H1 (cell line): ENCODE measurements around the gene TPRN. TPM values are rescaled to one million over a fixed set of nuclear protein-coding genes. Genes with fewer than 3 reads are reported as not detected.

Source experiments
- CTCF ChIA-PET: fragments of 300-600 bp; sonication (Branson Sonifier 250); formaldehyde crosslinking; loops from one replicate; lab custom pipeline; 2021; ENCODE audit not compliant: partially characterized antibody; lab: Charles Lee
- POLR2A ChIA-PET: fragments of 300-600 bp; sonication (Branson Sonifier 250); formaldehyde crosslinking; loops from one replicate; lab custom pipeline; 2021; ENCODE audit warnings: inconsistent platforms; ENCODE audit not compliant: partially characterized antibody; lab: Charles Lee
- DNase-seq, 2 experiments: peaks; one replicate each; pipeline versions ENCODE4 v3.0.0 to v3.0.0-alpha.2; 2010 to 2022; ENCODE audit warnings: low spot score in 2 of 2, low read depth in 1 of 2, mixed read lengths in 1 of 2
- FAIRE-seq: peaks from 2 replicates; lab custom pipeline; 2011; peaks lifted over from hg19 to GRCh38; lab: Jason Lieb, UNC
- H2AFZ ChIP-seq: 2 replicates; pipeline ENCODE4 v1.8.1; 2012; ENCODE audit warnings: low read length, inconsistent platforms
- H2AK5ac ChIP-seq: 2 replicates; pipeline ENCODE4 v1.6.1; 2013; ENCODE audit warnings: low read depth, low read length
- H2BK120ac ChIP-seq: replicated peaks from 2 replicates; pipeline ENCODE3; 2013; ENCODE audit warnings: low read depth, low read length, inconsistent platforms
- H2BK12ac ChIP-seq: 2 replicates; pipeline ENCODE4 v1.6.1; 2013; ENCODE audit warnings: low read depth, low read length
- H2BK15ac ChIP-seq: 2 replicates; pipeline ENCODE4 v1.6.1; 2013; ENCODE audit warnings: low read length
- H2BK20ac ChIP-seq: 2 replicates; pipeline ENCODE4 v1.6.1; 2013; ENCODE audit warnings: low read length
- H2BK5ac ChIP-seq: 2 replicates; pipeline ENCODE4 v1.6.1; 2013; ENCODE audit warnings: low read depth, low read length
- H3K14ac ChIP-seq: 2 replicates; pipeline ENCODE4 v1.6.1; 2013; ENCODE audit warnings: inconsistent platforms; ENCODE audit not compliant: insufficient read length
- H3K18ac ChIP-seq: 2 replicates; pipeline ENCODE4 v1.6.1; 2013; ENCODE audit warnings: low read length; ENCODE audit errors: extremely low read depth
- H3K23ac ChIP-seq: 2 replicates; pipeline ENCODE4 v1.6.1; 2013; ENCODE audit warnings: inconsistent platforms; ENCODE audit not compliant: insufficient read length
- H3K23me2 ChIP-seq: 2 replicates; pipeline ENCODE4 v1.6.1; 2013; ENCODE audit warnings: low read depth, low read length
- H3K27ac ChIP-seq: 2 replicates; pipeline ENCODE4 v1.6.1; 2011; ENCODE audit warnings: low read depth, low read length, inconsistent platforms
- H3K27me3 ChIP-seq, 4 experiments: replicated peaks in 1 of 4; 1 replicate in 1 of 4; 2 replicates in 3 of 4; pipeline versions ENCODE4 v1.6.1 to v1.8.1; 2011 to 2013; ENCODE audit warnings: low read length in 3 of 4, mild to moderate bottlenecking in 3 of 4, inconsistent platforms in 2 of 4, mixed read lengths in 2 of 4, moderate library complexity in 1 of 4; ENCODE audit not compliant: control insufficient read depth in 3 of 4, insufficient read depth in 3 of 4; ENCODE audit errors: extremely low read depth in 1 of 4
- H3K36me3 ChIP-seq, 4 experiments: 2 replicates each; pipeline versions ENCODE4 v1.6.1 to v1.8.1; 2011 to 2013; ENCODE audit warnings: mild to moderate bottlenecking in 4 of 4, low read length in 3 of 4, moderate library complexity in 2 of 4, control low read depth in 1 of 4, inconsistent platforms in 1 of 4; ENCODE audit not compliant: insufficient read depth in 4 of 4, control insufficient read depth in 2 of 4
- H3K4ac ChIP-seq: replicated peaks from 2 replicates; pipeline ENCODE3; 2013; ENCODE audit warnings: low read length, low read depth, mixed read lengths, inconsistent platforms; ENCODE audit not compliant: insufficient read length
- H3K4me1 ChIP-seq, 4 experiments: replicated peaks in 1 of 4; 1 replicate in 1 of 4; 2 replicates in 3 of 4; pipeline versions ENCODE4 v1.6.1 to v1.8.1; 2011 to 2013; ENCODE audit warnings: low read length in 3 of 4, inconsistent platforms in 2 of 4, mixed read lengths in 1 of 4; ENCODE audit not compliant: insufficient read depth in 4 of 4, control insufficient read depth in 3 of 4
- H3K4me2 ChIP-seq, 2 experiments: 2 replicates each; pipeline versions ENCODE4 v1.6.1 to v1.8.1; 2011 to 2013; ENCODE audit warnings: low read depth in 2 of 2, low read length in 2 of 2, control low read depth in 1 of 2, inconsistent platforms in 1 of 2, mild to moderate bottlenecking in 1 of 2; ENCODE audit not compliant: insufficient read depth in 1 of 2
- H3K4me3 ChIP-seq, 4 experiments: fragments of 200-600, 300-600 bp in 1 of 4; sonication (generic), shearing (Covaris generic), sonication (Bioruptor Twin) in 1 of 4; 2 replicates each; pipeline versions ENCODE4 v1.5.1 to v1.8.1; 2011 to 2016; ENCODE audit warnings: low read length in 4 of 4, low read depth in 3 of 4, control low read depth in 2 of 4, inconsistent platforms in 2 of 4, mild to moderate bottlenecking in 2 of 4, mixed read lengths in 1 of 4, moderate library complexity in 1 of 4; ENCODE audit not compliant: insufficient read depth in 2 of 4; ENCODE audit errors: extremely low read depth in 1 of 4
- H3K56ac ChIP-seq: replicated peaks from 2 replicates; pipeline ENCODE3; 2013; ENCODE audit warnings: low read depth, mild to moderate bottlenecking, mixed read lengths, low read length, inconsistent platforms; ENCODE audit not compliant: insufficient read length
- H3K79me1 ChIP-seq: 2 replicates; pipeline ENCODE4 v1.6.1; 2013; ENCODE audit warnings: low read depth, low read length, control low read depth
- H3K79me2 ChIP-seq, 2 experiments: 2 replicates each; pipeline versions ENCODE4 v1.6.1 to v1.8.1; 2012 to 2013; ENCODE audit warnings: low read length in 2 of 2, mild to moderate bottlenecking in 2 of 2, inconsistent platforms in 1 of 2; ENCODE audit not compliant: insufficient read depth in 2 of 2, control insufficient read depth in 1 of 2
- H3K9ac ChIP-seq, 4 experiments: replicated peaks in 1 of 4; 1 replicate in 1 of 4; 2 replicates in 3 of 4; pipeline versions ENCODE4 v1.6.1 to v1.8.1; 2011 to 2013; ENCODE audit warnings: low read depth in 3 of 4, low read length in 3 of 4, control low read depth in 2 of 4, mild to moderate bottlenecking in 2 of 4, moderate library complexity in 2 of 4, inconsistent platforms in 1 of 4; ENCODE audit errors: extremely low read depth in 1 of 4
- H3K9me3 ChIP-seq, 2 experiments: 2 replicates each; pipeline versions ENCODE4 v1.6.1 to v1.8.1; 2012 to 2013; ENCODE audit warnings: mild to moderate bottlenecking in 2 of 2, moderate library complexity in 2 of 2, control low read depth in 1 of 2, inconsistent platforms in 1 of 2, low read depth in 1 of 2, low read length in 1 of 2, mixed read lengths in 1 of 2; ENCODE audit not compliant: insufficient read depth in 2 of 2
- H4K20me1 ChIP-seq, 2 experiments: replicated peaks in 1 of 2; 2 replicates each; pipeline versions ENCODE3 to v1.8.1; 2011 to 2013; ENCODE audit warnings: inconsistent platforms in 2 of 2, low read length in 2 of 2, mild to moderate bottlenecking in 1 of 2; ENCODE audit not compliant: insufficient read depth in 2 of 2, control insufficient read depth in 1 of 2
- H4K5ac ChIP-seq: 2 replicates; pipeline ENCODE4 v1.6.1; 2013; ENCODE audit warnings: low read length, low read depth, mixed read lengths, inconsistent platforms; ENCODE audit not compliant: insufficient read length
- H4K8ac ChIP-seq: 2 replicates; pipeline ENCODE4 v1.8.0; 2013; ENCODE audit warnings: mild to moderate bottlenecking, moderate library complexity, low read length, inconsistent platforms; ENCODE audit not compliant: insufficient read depth; ENCODE audit errors: extremely low read depth
- H4K91ac ChIP-seq: replicated peaks from 2 replicates; pipeline ENCODE3; 2013; ENCODE audit warnings: low read length, mixed read lengths, inconsistent platforms; ENCODE audit not compliant: insufficient read length
- BCL11A ChIP-seq, 2 experiments: IDR thresholded peaks; one replicate each; pipeline ENCODE4 v1.6.1; 2011; ENCODE audit warnings: low read depth in 2 of 2, low read length in 2 of 2, mild to moderate bottlenecking in 2 of 2
- CEBPB ChIP-seq: IDR thresholded peaks from 2 replicates; pipeline ENCODE4 v1.6.1; 2012; ENCODE audit warnings: low read depth, low read length
- JUN ChIP-seq: IDR thresholded peaks from 2 replicates; pipeline ENCODE4 v1.6.1; 2011; ENCODE audit warnings: low read depth, mild to moderate bottlenecking, improper control_type of control experiment, low read length
- RFX5 ChIP-seq: IDR thresholded peaks from 2 replicates; pipeline ENCODE4 v1.6.1; 2011; ENCODE audit warnings: low read depth, low read length, improper control_type of control experiment, borderline replicate concordance
- RNF2 ChIP-seq: fragments of 200-900, 300-1000 bp; sonication (generic); IDR thresholded peaks from 2 replicates; pipeline ENCODE4 v1.7.1; 2016; ENCODE audit warnings: borderline replicate concordance, low read depth, mild to moderate bottlenecking, antibody characterized with exemption, low read length; ENCODE audit not compliant: poor library complexity, severe bottlenecking; ENCODE audit errors: missing control alignments
- SAP30 ChIP-seq: fragments of 300-600 bp; sonication (generic); IDR thresholded peaks from 2 replicates; pipeline ENCODE4 v1.7.1; 2012; ENCODE audit warnings: low read length, moderate library complexity, mild to moderate bottlenecking, inconsistent platforms; ENCODE audit not compliant: insufficient read depth, insufficient replicate concordance
- SP1 ChIP-seq: IDR thresholded peaks from 2 replicates; pipeline ENCODE4 v1.6.1; 2011; ENCODE audit warnings: low read depth, low read length
- SUZ12 ChIP-seq: fragments of 200-600 bp; sonication (generic); IDR thresholded peaks from 2 replicates; pipeline ENCODE4 v1.6.1; 2012; ENCODE audit warnings: mild to moderate bottlenecking, inconsistent platforms, low read length, moderate library complexity, mixed read lengths
- TAF1 ChIP-seq: IDR thresholded peaks from 2 replicates; pipeline ENCODE4 v1.6.1; 2011; ENCODE audit warnings: mild to moderate bottlenecking, low read depth, low read length
- TAF7 ChIP-seq: optimal IDR thresholded peaks from 2 replicates; pipeline ENCODE3; 2011; ENCODE audit warnings: low read depth, mild to moderate bottlenecking, inconsistent platforms, low read length, moderate library complexity, borderline replicate concordance
- TEAD4 ChIP-seq: IDR thresholded peaks from 2 replicates; pipeline ENCODE4 v1.6.1; 2012; ENCODE audit warnings: low read depth, low read length, inconsistent platforms, mixed read lengths
- WGBS, 2 experiments: shearing (Covaris generic) in 1 of 2; methylation state at CpG; one replicate each; pipeline versions ENCODE4 v1.1.6 to v1.1.7; 2013 to 2015; ENCODE audit warnings: low lambda C conversion rate in 2 of 2, mixed read lengths in 2 of 2, inconsistent platforms in 1 of 2, low coverage in 1 of 2, missing lambda C conversion rate in 1 of 2; ENCODE audit not compliant: insufficient replicate concordance in 2 of 2, insufficient coverage in 1 of 2, insufficient read length in 1 of 2; ENCODE audit errors: extremely low coverage in 1 of 2, missing lambda C conversion rate in 1 of 2; 5-methylcytosine and 5-hydroxymethylcytosine counted together
- polyA plus RNA-seq, 7 experiments: library from polyadenylated mRNA; depleted of rRNA in 3 of 7; stranded (reverse) in 5 of 7; unstranded in 2 of 7; fragments of >200 nt in 5 of 7; fragments of 200-250 nt in 2 of 7; gene quantifications; 1 replicate in 5 of 7; 2 replicates in 1 of 7; 4 replicates in 1 of 7; pipeline versions ENCODE4 v1.2.1 to v1.2.3, GENCODE V29; 2011 to 2013; ENCODE audit warnings: missing spikeins in 2 of 7, mixed read lengths in 2 of 7
- total RNA-seq: library from RNA; stranded (reverse); fragmentation: NEBNext Ultra II Directional; extraction: Animal tissue kit (Norgen Biotek cat#: 25700); gene quantifications from 2 replicates; pipeline ENCODE4 v1.2.1, GENCODE V29; 2021

Gene TPRN
- total and polyA plus RNA-seq, 2 of the 8 experiments (the other 6 are each of a cell fraction or from before 2014, with no cell fraction given), result 9.7 to 23.2 TPM

DNA sequence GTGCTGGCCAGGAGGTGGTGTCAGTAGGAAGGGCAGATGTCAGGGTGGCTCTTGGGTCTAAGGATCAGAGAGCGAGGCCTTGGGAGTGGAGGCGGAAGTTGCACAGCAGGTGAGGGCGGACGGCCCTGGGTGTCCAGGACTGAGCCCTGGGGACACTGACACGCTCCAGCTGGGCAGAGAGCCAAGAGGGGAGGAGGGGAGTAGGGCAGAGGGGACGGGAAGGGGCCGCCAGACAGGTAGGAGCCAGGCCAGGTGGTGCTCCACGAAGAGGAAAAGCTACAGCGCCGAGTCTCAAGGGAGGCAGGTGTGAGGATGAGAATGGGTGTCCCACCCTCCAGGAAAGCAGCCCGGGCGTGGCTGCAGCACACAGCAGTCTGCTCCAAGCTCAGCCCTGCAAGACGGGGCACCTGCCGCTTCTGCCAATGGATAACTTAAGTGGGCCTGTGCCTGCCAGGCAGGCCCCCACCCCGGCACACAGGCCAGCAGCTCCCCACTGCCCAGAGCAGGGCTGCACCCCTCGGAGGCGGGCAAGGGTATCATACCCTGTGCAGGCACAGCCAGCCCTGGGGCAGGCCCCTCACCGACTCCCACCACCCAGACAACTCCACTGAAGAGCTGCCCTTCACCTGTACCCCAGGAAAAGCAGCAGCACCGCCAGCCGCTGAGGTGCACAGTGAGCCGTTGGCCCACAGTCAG, 4.9 kb downstream of the TPRN start:
- WGBS, 2 experiments, result 89% methylated on average over 20 of the region's 21 CpGs; no CpG with 5 or more reads in 1 of the 2 experiments
- H3K4ac ChIP-seq, result no peak overlapping the region
- H4K20me1 ChIP-seq, result peaks cover 11 to 30% of the 10 kb centered on the region in 2 experiments
- TF ChIP-seq JUN (no peak), RFX5 (no peak), TAF1 (no peak), SAP30 (no peak), SUZ12 (no peak), CEBPB (no peak), TEAD4 (no peak), BCL11A (IDR thresholded peaks at IDR 0.05; ENCODE audit: low read depth in 2 of 2, low read length in 2 of 2) (no peak), TAF7 (no peak), SP1 (no peak), RNF2 (no peak)

More for the DNA sequence above, 4.9 kb downstream of the TPRN start:
- Histone ChIP-seq H3K9me3 (no peaks in the 10 kb centered on the region), H4K5ac (no peak overlapping the region), H2BK15ac (no peak overlapping the region), H3K4me1 (peaks cover 0 to 24% (median 14%) of the 10 kb centered on the region in 4 experiments; a peak in 6 of 7 replicates), H3K4me3 (no peak overlapping the region), H3K27me3 (no peaks in the 10 kb centered on the region), H3K23ac (no peak overlapping the region), H3K36me3 (no peaks in the 10 kb centered on the region; a peak in 1 of 8 replicates), H2BK120ac (no peak overlapping the region), H2BK5ac (no peak overlapping the region), H2BK12ac (no peak overlapping the region), H2AFZ (no peak overlapping the region), H4K91ac (no peak overlapping the region), H4K8ac (no peak overlapping the region), H3K14ac (no peak overlapping the region), H3K4me2 (no peak overlapping the region), H3K9ac (no peak overlapping the region), H3K56ac (no peak overlapping the region), H3K79me2 (peaks cover 0 to 22% of the 10 kb centered on the region in 2 experiments; a peak in 1 of 4 replicates), H2BK20ac (no peak overlapping the region), H3K18ac (no peak overlapping the region), H3K23me2 (peaks cover 3% of the 10 kb centered on the region; the same call in 1 of the 2 replicates), H3K27ac (no peak overlapping the region), H3K79me1 (peaks cover 22% of the 10 kb centered on the region), H2AK5ac (no peak overlapping the region)
- ChIA-PET CTCF (interaction anchor here (0.6 to 14.0 kb wide), 17 partner anchors 9 to 167 kb away, joined by 3 to 204 read pairs (median 3); partner anchors contain the start of genes CYSRT1, LRRC26, NDOR1 and RNF208), POLR2A (interaction anchor here (0.8 to 11.0 kb wide), 12 partner anchors 11 to 68 kb away, joined by 3 to 107 read pairs (median 6); partner anchors contain the start of genes LRRC26, NDOR1, TMEM203 and TMEM210)
- no peak for DNase-seq
- no peak for FAIRE-seq
